Fibroblast of skin of scalp (primary cell): Measurements from ENCODE around the gene CMKLR1.
A peak's percentile ranks its signal among the peaks of the same experiment; 100 is the strongest.

Experiments used
- DNase-seq: peaks from one replicate; pipeline ENCODE4 v3.0.0-alpha.2; 2013

Gene CMKLR1

GRCh38 chr12:108313606-108314351 is 25.3 kb downstream of the CMKLR1 start:
- DNase-seq = no peak

GRCh38 chr12:108313241-108313605 is 25.9 kb downstream of the CMKLR1 start:
- no peak for DNase-seq

- peak; percentile 38 for DNase-seq
Observed at GRCh38 chr12:108312693-108313189, 26.4 kb downstream of the CMKLR1 start.

- DNase-seq = no peak
Observed at GRCh38 chr12:108312073-108312659, 26.9 kb downstream of the CMKLR1 start.

GRCh38 chr12:108311605-108312004 is 27.5 kb downstream of the CMKLR1 start:
- DNase-seq = no peak

- peak; percentile 63 for DNase-seq
Observed at GRCh38 chr12:108310489-108310888, 28.6 kb downstream of the CMKLR1 start.

- no peak for DNase-seq
Observed at GRCh38 chr12:108309674-108310312, 29.3 kb downstream of the CMKLR1 start.

GRCh38 chr12:108308395-108309085 is 30.6 kb downstream of the CMKLR1 start:
- DNase-seq = peak; percentile 81

GRCh38 chr12:108307006-108307405 is 32.1 kb downstream of the CMKLR1 start:
- DNase-seq = peak; percentile 55

GRCh38 chr12:108306506-108306905 is 32.6 kb downstream of the CMKLR1 start:
- no peak for DNase-seq

- peak; percentile 63 for DNase-seq
Observed at GRCh38 chr12:108305991-108306501, 33.1 kb downstream of the CMKLR1 start.

GRCh38 chr12:108305520-108305919 is 33.6 kb downstream of the CMKLR1 start:
- DNase-seq = peak; percentile 88

- no peak for DNase-seq
Observed at GRCh38 chr12:108304633-108305032, 34.5 kb downstream of the CMKLR1 start.

- DNase-seq = no peak
Observed at GRCh38 chr12:108303703-108304102, 35.4 kb downstream of the CMKLR1 start.

- DNase-seq = peak; percentile 58
Observed at GRCh38 chr12:108302403-108303311, 36.5 kb downstream of the CMKLR1 start.

- no peak for DNase-seq
Observed at GRCh38 chr12:108302016-108302402, 37.1 kb downstream of the CMKLR1 start.

GRCh38 chr12:108301346-108301745 is 37.8 kb downstream of the CMKLR1 start:
- no peak for DNase-seq

- DNase-seq = no peak
Observed at GRCh38 chr12:108299980-108300696, 39.0 kb downstream of the CMKLR1 start.

- DNase-seq = no peak
Observed at GRCh38 chr12:108299516-108299915, 39.6 kb downstream of the CMKLR1 start.

GRCh38 chr12:108298761-108299275 is 40.3 kb downstream of the CMKLR1 start:
- DNase-seq = no peak
